Tibial nerve (tissue), 4 donors: ENCODE results near the gene LGR5.

Experiments
- CTCF ChIP-seq, 5 experiments: fragments of 200-600 bp in 3 of 5; fragments of 450-650 bp in 2 of 5; sonication (generic) in 3 of 5; IDR thresholded peaks; one replicate each; pipeline ENCODE4 v1.5.1; 2016 to 2019; ENCODE audit warnings: antibody characterized with exemption in 5 of 5, mild to moderate bottlenecking in 3 of 5, moderate library complexity in 2 of 5
- EP300 ChIP-seq, 2 donors: sonication (generic); formaldehyde crosslinking; IDR thresholded peaks; one replicate each; pipeline ENCODE4 v1.6.1; 2017; ENCODE audit warnings: antibody characterized with exemption in 2 of 2, mild to moderate bottlenecking in 1 of 2
- POLR2A ChIP-seq, 2 donors: fragments of 450-650 bp; IDR thresholded peaks; one replicate each; pipeline ENCODE4 v1.6.1; 2017; ENCODE audit warnings: antibody characterized with exemption in 2 of 2, mild to moderate bottlenecking in 2 of 2, moderate library complexity in 2 of 2

DNA sequence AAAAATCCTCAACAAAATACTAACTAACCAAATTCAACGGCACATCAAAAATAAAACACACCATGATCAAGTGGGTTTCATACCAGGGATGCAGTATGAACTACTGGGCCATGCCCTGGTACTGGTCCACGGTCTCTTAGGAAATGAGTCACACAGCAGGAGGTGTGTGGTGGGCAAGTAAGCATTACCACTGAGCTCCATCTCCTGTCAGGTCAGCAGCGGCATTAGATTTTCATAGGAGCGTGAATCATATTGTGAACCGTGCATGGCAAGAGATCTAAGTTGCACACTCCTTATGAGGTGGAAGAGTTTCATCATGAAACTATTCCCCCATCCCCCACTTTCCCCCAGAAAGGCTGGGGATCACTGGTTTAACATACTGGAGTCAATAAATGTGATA, 6.7 kb upstream of the LGR5 start:
- no peak for TF ChIP-seq CTCF (IDR thresholded peaks at IDR 0.05)
- no peak for TF ChIP-seq POLR2A (IDR thresholded peaks at IDR 0.05)
- no peak for TF ChIP-seq EP300 (IDR thresholded peaks at IDR 0.05)
